CD8-positive, alpha-beta memory T cell (primary cell): ENCODE data around the gene UST. TPM values are rescaled to one million over a fixed set of nuclear protein-coding genes. Genes with fewer than 3 reads are reported as not detected.

Experiments
- CTCF ChIA-PET: fragments of 350-600 bp; sonication (Branson Sonifier 250); formaldehyde crosslinking; loops from one replicate; lab custom pipeline; 2021; ENCODE audit warnings: antibody characterized with exemption; lab: Charles Lee
- POLR2A ChIA-PET: fragments of 350-600 bp; sonication (Branson Sonifier 250); formaldehyde crosslinking; loops from one replicate; lab custom pipeline; 2021; ENCODE audit warnings: antibody characterized with exemption; lab: Charles Lee
- DNase-seq, 5 donors: peaks; one replicate each; pipeline versions ENCODE4 v3.0.0 to v3.0.0-alpha.2; 2020 to 2022; ENCODE audit warnings: mixed read lengths in 1 of 5
- H3K27ac ChIP-seq: one replicate; pipeline ENCODE4 v1.7.0; 2013; ENCODE audit warnings: low read depth, mild to moderate bottlenecking, low read length, moderate library complexity
- H3K27me3 ChIP-seq: 2 replicates; pipeline ENCODE4 v1.7.0; 2013; ENCODE audit warnings: low read length, mild to moderate bottlenecking; ENCODE audit not compliant: insufficient read depth, poor library complexity, severe bottlenecking
- H3K36me3 ChIP-seq: 2 replicates; pipeline ENCODE4 v1.7.0; 2013; ENCODE audit warnings: mild to moderate bottlenecking, low read length, moderate library complexity; ENCODE audit not compliant: insufficient read depth
- H3K4me1 ChIP-seq: 2 replicates; pipeline ENCODE4 v1.7.0; 2013; ENCODE audit warnings: mild to moderate bottlenecking, low read length, moderate library complexity; ENCODE audit not compliant: insufficient read depth
- H3K4me3 ChIP-seq: 2 replicates; pipeline ENCODE4 v1.7.0; 2013; ENCODE audit warnings: mild to moderate bottlenecking, low read length
- H3K9me3 ChIP-seq: 2 replicates; pipeline ENCODE4 v1.7.0; 2013; ENCODE audit warnings: mild to moderate bottlenecking, low read length
- H3K27ac Mint-ChIP-seq, 8 donors: one replicate each; pipeline ENCODE4 v1.8.0; 2020 to 2021; ENCODE audit warnings: mixed read lengths in 8 of 8, mild to moderate bottlenecking in 6 of 8, inconsistent platforms in 3 of 8, moderate library complexity in 3 of 8
- H3K27me3 Mint-ChIP-seq, 2 donors: one replicate each; pipeline ENCODE4 v1.8.0; 2020 to 2021; ENCODE audit warnings: mixed read lengths in 2 of 2, mild to moderate bottlenecking in 1 of 2, moderate library complexity in 1 of 2
- H3K36me3 Mint-ChIP-seq, 3 donors: one replicate each; pipeline ENCODE4 v1.8.0; 2020 to 2021; ENCODE audit warnings: mixed read lengths in 3 of 3, inconsistent platforms in 1 of 3, mild to moderate bottlenecking in 1 of 3
- H3K4me1 Mint-ChIP-seq, 3 donors: one replicate each; pipeline ENCODE4 v1.8.0; 2020 to 2021; ENCODE audit warnings: mixed read lengths in 3 of 3, inconsistent platforms in 1 of 3, mild to moderate bottlenecking in 1 of 3
- H3K4me3 Mint-ChIP-seq, 7 donors: one replicate each; pipeline ENCODE4 v1.8.0; 2020 to 2021; ENCODE audit warnings: mixed read lengths in 7 of 7, mild to moderate bottlenecking in 6 of 7, moderate library complexity in 4 of 7, inconsistent platforms in 2 of 7
- H3K9me3 Mint-ChIP-seq, 5 donors: one replicate each; pipeline ENCODE4 v1.8.0; 2020 to 2022; ENCODE audit warnings: mixed read lengths in 5 of 5, mild to moderate bottlenecking in 3 of 5, moderate library complexity in 2 of 5, inconsistent platforms in 1 of 5
- polyA plus RNA-seq: library from polyadenylated mRNA; unstranded; fragments of 300-500 nt; fragmentation: Illumina TruSeq; gene quantifications from one replicate; pipeline ENCODE4 v1.2.3, GENCODE V29; 2021
- total RNA-seq, 2 experiments: library from RNA; stranded (reverse); gene quantifications; one replicate each; pipeline ENCODE4 v1.2.3, GENCODE V29; 2021

Gene UST
- total and polyA plus RNA-seq, 3 experiments from 2014 or later = 2.4 to 7.8 (median 6.4) TPM

DNA sequence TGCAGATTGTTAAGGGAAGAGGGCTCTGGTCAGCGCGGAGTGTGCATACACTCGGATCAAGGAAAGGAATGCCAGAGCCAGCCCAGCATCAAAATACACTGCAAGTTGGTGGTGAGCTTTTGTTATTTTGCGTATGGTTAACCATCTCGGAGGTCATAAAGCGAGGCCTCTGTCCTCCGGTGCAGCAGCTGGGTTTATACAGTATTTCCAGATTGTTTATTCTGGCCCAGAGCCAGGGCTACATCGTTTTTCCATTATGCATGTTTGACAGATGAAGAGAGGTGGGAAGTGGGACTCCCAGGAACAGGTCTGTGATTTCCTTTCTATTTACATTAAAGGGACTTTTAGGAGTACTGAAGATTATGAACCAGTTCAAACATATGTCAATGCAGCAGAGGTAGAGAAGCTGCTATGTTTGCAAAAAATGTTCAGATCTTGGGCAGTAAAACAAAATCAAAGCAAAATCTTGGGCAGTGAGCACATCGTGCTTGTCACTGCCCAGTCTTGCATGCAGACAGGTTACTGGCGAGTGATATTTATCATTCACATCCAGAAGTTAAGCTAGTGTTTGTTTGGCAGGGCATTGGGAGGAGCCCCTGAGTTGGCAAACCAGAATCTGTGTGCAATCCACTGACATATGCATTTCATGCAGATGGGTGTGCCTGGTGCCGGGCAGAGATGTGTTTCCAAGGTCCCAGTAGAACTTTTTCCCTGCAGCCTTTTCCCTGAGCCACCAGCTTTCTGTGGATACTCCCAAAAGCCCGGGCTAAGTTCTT lies 314.3 kb downstream of the UST start:
- no peak overlapping the region for H3K27ac ChIP-seq

DNA sequence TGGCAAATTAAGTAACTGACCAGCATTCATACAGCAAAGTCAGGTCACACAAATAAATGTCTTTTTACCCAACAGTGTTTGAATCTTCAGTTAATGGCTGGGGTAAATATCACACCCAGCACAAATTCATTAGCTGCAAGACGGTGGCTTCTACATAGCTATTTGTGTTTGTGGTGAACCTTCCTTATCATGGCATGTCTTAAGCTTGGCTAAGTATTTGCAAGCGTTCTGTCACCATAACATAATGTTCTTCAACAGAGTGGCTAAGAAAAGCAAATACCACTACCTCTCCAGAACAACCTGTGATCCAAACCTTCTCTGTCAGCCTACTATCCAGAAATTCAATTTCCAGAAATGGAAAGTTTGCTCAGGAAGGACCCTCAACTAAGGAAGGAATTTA lies 315.1 kb downstream of the UST start:
- Mint-ChIP-seq H3K27ac (no peak overlapping the region), H3K4me1 (peaks cover 34 to 58% (median 45%) of the 10 kb centered on the region in 3 donors), H3K9me3 (no peaks in the 10 kb centered on the region), H3K4me3 (no peak overlapping the region), H3K27me3 (peaks cover 0 to 1% of the 10 kb centered on the region in 2 donors), H3K36me3 (peaks cover 0 to 3% (median 0%) of the 10 kb centered on the region in 3 donors)
- ChIA-PET CTCF (interaction anchor here (0.7 to 4.4 kb wide), 4 partner anchors 16 to 372 kb away, joined by 3 to 13 read pairs (median 4); no protein-coding TSS in a partner anchor), POLR2A (no interaction called here)
- no peaks in the 10 kb centered on the region for H3K36me3 ChIP-seq
- H3K27ac ChIP-seq = no peak overlapping the region
- no peak overlapping the region for H3K4me3 ChIP-seq
- no peaks in the 10 kb centered on the region for H3K27me3 ChIP-seq
- no peaks in the 10 kb centered on the region for H3K9me3 ChIP-seq
- DNase-seq = no peak
- peaks cover 45% of the 10 kb centered on the region for H3K4me1 ChIP-seq

More for the DNA sequence above, 314.3 kb downstream of the UST start:
- no peak for DNase-seq
- Histone ChIP-seq H3K9me3 (no peaks in the 10 kb centered on the region), H3K36me3 (no peaks in the 10 kb centered on the region), H3K4me3 (peak overlapping the region; percentile 45), H3K27me3 (no peaks in the 10 kb centered on the region), H3K4me1 (peaks cover 38% of the 10 kb centered on the region)
- Mint-ChIP-seq H3K9me3 (no peaks in the 10 kb centered on the region), H3K4me3 (peak overlapping the region in 6 of 7 donors; percentile 75 to 86 (median 78)), H3K27ac (peak overlapping the region; percentile 73 to 95 (median 88)), H3K36me3 (peaks cover 0 to 3% (median 0%) of the 10 kb centered on the region in 3 donors), H3K27me3 (peaks cover 0 to 1% of the 10 kb centered on the region in 2 donors), H3K4me1 (peaks cover 30 to 57% (median 37%) of the 10 kb centered on the region in 3 donors)
- CTCF ChIA-PET = interaction anchor here (0.9 to 4.4 kb wide), 4 partner anchors 9 to 373 kb away, joined by 3 to 13 read pairs (median 4); no protein-coding TSS in a partner anchor
- POLR2A ChIA-PET = no interaction called here

DNA sequence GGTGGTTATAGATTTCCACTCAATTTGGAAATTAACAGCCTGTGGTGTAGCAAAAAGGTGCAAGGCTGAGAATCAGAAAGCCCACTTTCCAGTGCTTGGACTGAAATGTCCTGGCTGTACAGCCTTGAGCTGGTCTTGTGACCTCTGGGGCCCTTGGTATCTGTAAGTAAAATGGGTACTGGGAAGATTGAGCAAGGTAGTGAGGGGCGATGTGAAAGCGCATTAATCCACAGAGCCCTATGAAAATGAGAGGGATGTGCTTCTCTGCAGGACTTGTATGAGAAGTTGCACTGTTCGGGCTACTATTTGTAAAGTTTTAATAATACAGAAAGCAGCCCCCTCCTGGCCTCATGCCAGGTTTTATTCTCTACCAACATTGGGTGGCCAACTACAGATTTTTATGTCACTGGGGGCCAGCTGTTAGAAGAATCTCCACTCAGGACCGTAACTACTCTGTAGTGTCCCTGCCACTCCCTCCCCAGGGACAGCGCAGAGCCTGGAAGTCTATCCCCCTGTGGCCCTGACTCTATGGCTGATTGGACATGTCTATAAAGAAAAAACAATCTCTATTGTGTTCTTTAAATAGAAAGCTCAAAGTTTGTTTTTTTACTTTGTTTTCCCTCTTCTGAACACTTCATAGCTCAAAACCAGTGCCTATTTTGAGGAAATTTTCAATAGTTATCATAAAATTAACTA lies 316.0 kb downstream of the UST start:
- no peaks in the 10 kb centered on the region for H3K9me3 ChIP-seq
- H3K4me3 Mint-ChIP-seq = no peak overlapping the region
- no peaks in the 10 kb centered on the region for H3K27me3 ChIP-seq
- peak overlapping the region in 1 of 8 donors; percentile 57 for H3K27ac Mint-ChIP-seq
- H3K4me1 ChIP-seq = peaks cover 46% of the 10 kb centered on the region
- H3K4me3 ChIP-seq = no peak overlapping the region
- CTCF ChIA-PET = interaction anchor here (0.5 to 4.4 kb wide), 6 partner anchors 17 to 371 kb away, joined by 3 to 13 read pairs (median 4); no protein-coding TSS in a partner anchor
- peaks cover 0 to 1% of the 10 kb centered on the region in 2 donors for H3K27me3 Mint-ChIP-seq
- H3K27ac ChIP-seq = no peak overlapping the region
- H3K9me3 Mint-ChIP-seq = no peaks in the 10 kb centered on the region
- H3K36me3 ChIP-seq = no peaks in the 10 kb centered on the region
- POLR2A ChIA-PET = interaction anchor here (1.0 to 1.1 kb wide), 2 partner anchors 9 to 30 kb away, joined by 4 to 5 read pairs; no protein-coding TSS in a partner anchor
- no peak for DNase-seq
- H3K4me1 Mint-ChIP-seq = peaks cover 34 to 58% (median 49%) of the 10 kb centered on the region in 3 donors
- peaks cover 0 to 3% (median 0%) of the 10 kb centered on the region in 3 donors for H3K36me3 Mint-ChIP-seq

DNA sequence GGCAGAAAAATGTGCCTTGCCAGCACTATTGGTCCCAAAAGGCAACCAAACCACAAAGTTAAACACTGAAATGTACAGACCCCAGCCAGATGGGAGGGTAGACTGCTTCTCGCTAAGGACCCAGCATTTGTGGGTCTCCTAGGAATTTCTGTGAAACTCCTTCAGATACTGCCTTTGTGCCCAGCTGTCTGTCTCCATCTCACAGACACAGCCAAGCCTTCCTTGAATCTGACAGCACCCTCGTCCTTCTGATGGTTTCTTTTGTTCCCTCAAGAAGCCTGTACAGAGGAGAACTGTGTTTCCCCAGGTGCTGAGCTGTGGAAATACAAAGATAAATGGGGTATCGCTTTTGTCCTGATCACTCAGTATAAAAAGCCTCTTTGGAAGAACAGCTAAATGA lies 316.6 kb downstream of the UST start:
- no peak overlapping the region for H3K4me3 ChIP-seq
- no peak for DNase-seq
- H3K27ac ChIP-seq = no peak overlapping the region
- H3K4me1 ChIP-seq = peaks cover 46% of the 10 kb centered on the region
- ChIA-PET CTCF (interaction anchor here (1.4 to 4.4 kb wide), 5 partner anchors 17 to 370 kb away, joined by 3 to 13 read pairs (median 5); no protein-coding TSS in a partner anchor), POLR2A (interaction anchor here (1.0 to 1.1 kb wide), 2 partner anchors 9 to 30 kb away, joined by 4 to 5 read pairs; no protein-coding TSS in a partner anchor)
- no peak overlapping the region for H3K4me3 Mint-ChIP-seq
- H3K27me3 Mint-ChIP-seq = peaks cover 0 to 1% of the 10 kb centered on the region in 2 donors
- peaks cover 34 to 58% (median 49%) of the 10 kb centered on the region in 3 donors for H3K4me1 Mint-ChIP-seq
- no peaks in the 10 kb centered on the region for H3K27me3 ChIP-seq
- H3K36me3 Mint-ChIP-seq = peaks cover 0 to 3% (median 0%) of the 10 kb centered on the region in 3 donors
- H3K27ac Mint-ChIP-seq = no peak overlapping the region
- no peaks in the 10 kb centered on the region for H3K9me3 ChIP-seq
- no peaks in the 10 kb centered on the region for H3K9me3 Mint-ChIP-seq
- H3K36me3 ChIP-seq = no peaks in the 10 kb centered on the region

DNA sequence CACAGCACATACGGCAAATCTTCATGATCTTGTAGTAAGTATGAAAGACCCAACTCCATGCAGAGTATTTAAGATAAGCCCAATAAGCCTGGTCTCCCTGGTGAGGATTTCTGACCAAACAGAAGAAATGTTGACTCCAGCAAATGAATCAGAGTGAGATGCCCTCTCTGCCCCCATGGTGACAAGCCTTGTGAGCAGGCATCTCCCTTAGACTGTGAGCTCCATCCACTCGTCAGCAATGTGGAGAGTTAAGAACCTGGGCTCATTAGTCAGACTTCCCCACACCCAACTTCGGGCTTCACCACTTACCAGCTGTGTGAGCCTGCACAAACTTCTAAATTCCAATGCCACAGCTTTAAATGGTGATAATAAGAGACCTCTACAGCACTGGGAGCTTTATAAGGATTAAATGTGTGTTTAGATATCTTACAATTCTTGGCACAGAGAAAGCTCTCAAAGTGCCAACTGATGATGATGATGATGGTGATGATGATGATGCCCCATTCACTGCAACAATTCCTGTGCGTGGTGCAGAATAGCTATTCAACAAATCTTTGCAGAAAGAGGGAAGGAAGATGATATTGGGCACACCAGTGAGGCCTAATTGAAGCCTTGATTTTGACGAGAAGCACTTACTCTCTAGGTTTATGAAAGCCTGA lies 317.3 kb downstream of the UST start:
- Mint-ChIP-seq H3K4me1 (peaks cover 34 to 58% (median 49%) of the 10 kb centered on the region in 3 donors), H3K4me3 (no peak overlapping the region), H3K27me3 (peaks cover 0 to 1% of the 10 kb centered on the region in 2 donors), H3K36me3 (peaks cover 3 to 5% (median 3%) of the 10 kb centered on the region in 3 donors), H3K27ac (peak overlapping the region in 6 of 8 donors; percentile 4 to 88 (median 56)), H3K9me3 (no peaks in the 10 kb centered on the region)
- Histone ChIP-seq H3K36me3 (no peaks in the 10 kb centered on the region), H3K4me3 (no peak overlapping the region), H3K27ac (no peak overlapping the region), H3K27me3 (no peaks in the 10 kb centered on the region), H3K4me1 (peaks cover 46% of the 10 kb centered on the region), H3K9me3 (no peaks in the 10 kb centered on the region)
- POLR2A ChIA-PET = interaction anchor here (0.6 kb wide), 1 partner anchor 631 kb away, joined by 3 read pairs; no protein-coding TSS in a partner anchor
- CTCF ChIA-PET = interaction anchor here (1.0 to 4.4 kb wide), 7 partner anchors 9 to 370 kb away, joined by 3 to 13 read pairs (median 3); no protein-coding TSS in a partner anchor
- no peak for DNase-seq

DNA sequence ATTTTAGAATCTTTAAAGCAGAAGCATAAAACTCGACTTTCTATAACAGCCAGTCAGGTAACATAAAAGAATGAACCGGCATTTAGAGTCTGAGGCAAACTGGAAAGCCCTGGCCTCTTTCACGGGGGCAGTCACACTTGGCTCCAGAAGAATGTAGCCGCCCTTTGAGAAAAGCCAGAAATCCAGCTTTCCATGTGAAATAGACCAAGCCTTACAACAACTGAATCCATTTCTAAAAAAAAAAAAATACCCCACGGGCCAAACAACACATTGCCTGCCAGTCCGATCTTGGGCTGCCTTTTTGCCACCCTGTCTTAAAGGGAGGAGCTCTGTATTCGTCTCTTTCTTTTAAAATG lies 317.8 kb downstream of the UST start:
- no peak for DNase-seq
- no peak overlapping the region for H3K27ac ChIP-seq
- Mint-ChIP-seq H3K27me3 (no peaks in the 10 kb centered on the region), H3K4me1 (peaks cover 32 to 53% (median 45%) of the 10 kb centered on the region in 3 donors), H3K36me3 (peaks cover 3 to 5% (median 3%) of the 10 kb centered on the region in 3 donors), H3K4me3 (no peak overlapping the region), H3K27ac (peak overlapping the region in 5 of 8 donors; percentile 4 to 88 (median 63)), H3K9me3 (no peaks in the 10 kb centered on the region)
- H3K4me3 ChIP-seq = no peak overlapping the region
- H3K4me1 ChIP-seq = peaks cover 46% of the 10 kb centered on the region
- CTCF ChIA-PET = interaction anchor here (1.0 to 2.7 kb wide), 5 partner anchors 10 to 367 kb away, joined by 3 to 14 read pairs (median 5); no protein-coding TSS in a partner anchor
- no peaks in the 10 kb centered on the region for H3K27me3 ChIP-seq
- POLR2A ChIA-PET = interaction anchor here (0.6 kb wide), 1 partner anchor 632 kb away, joined by 3 read pairs; no protein-coding TSS in a partner anchor
- H3K9me3 ChIP-seq = no peaks in the 10 kb centered on the region
- H3K36me3 ChIP-seq = no peaks in the 10 kb centered on the region

DNA sequence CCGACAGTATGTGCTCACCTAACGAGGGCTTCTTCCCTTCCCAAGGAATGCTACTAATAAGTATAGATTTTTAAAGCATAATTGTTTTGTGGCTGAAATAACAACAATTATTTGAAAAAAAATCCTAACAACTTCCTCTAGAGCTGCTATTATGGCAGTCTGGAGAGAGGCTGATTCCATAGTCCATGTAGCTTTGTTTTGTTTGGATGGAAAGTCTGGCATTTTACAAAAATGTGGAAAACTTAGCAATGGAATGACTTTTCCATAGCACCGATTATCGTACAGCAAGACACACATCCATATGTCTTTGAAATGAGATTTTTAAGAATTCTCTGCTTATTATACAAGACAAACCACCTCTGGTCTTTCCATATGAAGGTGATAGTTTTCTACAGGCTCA lies 318.3 kb downstream of the UST start:
- Histone ChIP-seq H3K27ac (no peak overlapping the region), H3K36me3 (no peaks in the 10 kb centered on the region), H3K4me3 (no peak overlapping the region), H3K27me3 (no peaks in the 10 kb centered on the region), H3K9me3 (no peaks in the 10 kb centered on the region), H3K4me1 (peaks cover 41% of the 10 kb centered on the region)
- peak overlapping the region in 5 of 8 donors; percentile 24 to 96 (median 68) for H3K27ac Mint-ChIP-seq
- peaks cover 29 to 48% (median 40%) of the 10 kb centered on the region in 3 donors for H3K4me1 Mint-ChIP-seq
- H3K27me3 Mint-ChIP-seq = no peaks in the 10 kb centered on the region
- POLR2A ChIA-PET = interaction anchor here (2.0 kb wide), 1 partner anchor 33 kb away, joined by 7 read pairs; no protein-coding TSS in a partner anchor
- CTCF ChIA-PET = interaction anchor here (1.0 to 2.7 kb wide), 8 partner anchors 10 to 367 kb away, joined by 3 to 14 read pairs (median 4); no protein-coding TSS in a partner anchor
- no peak overlapping the region for H3K4me3 Mint-ChIP-seq
- no peaks in the 10 kb centered on the region for H3K9me3 Mint-ChIP-seq
- H3K36me3 Mint-ChIP-seq = peaks cover 3 to 5% (median 3%) of the 10 kb centered on the region in 3 donors
- no peak for DNase-seq
